Endothelial cell of umbilical vein (primary cell): Measurements from ENCODE around the gene CPNE8.

Source experiments
- EZH2 ChIP-seq: IDR thresholded peaks from 2 replicates; pipeline ENCODE4 v1.6.1; 2012; ENCODE audit warnings: borderline replicate concordance, low read depth, mild to moderate bottlenecking, moderate library complexity, low read length, inconsistent platforms; ENCODE audit not compliant: severe bottlenecking
- POLR2AphosphoS5 ChIP-seq: IDR thresholded peaks from 2 replicates; pipeline ENCODE4 v1.6.1; 2012; ENCODE audit warnings: low read depth, mild to moderate bottlenecking, control low read depth, low read length, moderate library complexity; ENCODE audit not compliant: insufficient read depth
- TF ChIP-seq, protein P1 (sequence below), 2 donors: IDR thresholded peaks; 1 replicate in 1 of 2; 2 replicates in 1 of 2; pipeline ENCODE4 v1.5.1; 2011; ENCODE audit warnings: low read length in 2 of 2, mild to moderate bottlenecking in 2 of 2, moderate library complexity in 2 of 2, control low read depth in 1 of 2, inconsistent platforms in 1 of 2, low read depth in 1 of 2; ENCODE audit not compliant: insufficient read depth in 1 of 2; ENCODE audit errors: extremely low read depth in 1 of 2

DNA sequence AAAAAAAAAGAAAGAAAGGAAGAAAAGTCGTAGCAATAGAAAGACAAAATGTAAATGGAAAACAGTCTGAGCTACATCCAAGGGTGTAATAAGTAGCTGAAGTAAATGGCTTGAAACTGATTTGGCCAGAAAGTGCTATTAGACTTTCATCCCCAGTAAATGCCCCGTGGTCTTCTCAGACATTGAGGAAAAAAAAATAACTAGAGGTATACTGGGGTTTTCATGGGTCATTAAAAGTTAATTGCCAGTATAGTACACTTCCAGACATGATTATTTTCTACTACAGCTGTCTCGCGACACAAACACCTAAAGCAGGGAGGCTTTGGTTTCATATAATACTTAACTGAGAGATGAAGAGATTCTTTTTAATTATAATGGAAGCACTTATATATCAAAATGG, 271.9 kb downstream of the CPNE8 start:
- TF ChIP-seq, protein P1, sequence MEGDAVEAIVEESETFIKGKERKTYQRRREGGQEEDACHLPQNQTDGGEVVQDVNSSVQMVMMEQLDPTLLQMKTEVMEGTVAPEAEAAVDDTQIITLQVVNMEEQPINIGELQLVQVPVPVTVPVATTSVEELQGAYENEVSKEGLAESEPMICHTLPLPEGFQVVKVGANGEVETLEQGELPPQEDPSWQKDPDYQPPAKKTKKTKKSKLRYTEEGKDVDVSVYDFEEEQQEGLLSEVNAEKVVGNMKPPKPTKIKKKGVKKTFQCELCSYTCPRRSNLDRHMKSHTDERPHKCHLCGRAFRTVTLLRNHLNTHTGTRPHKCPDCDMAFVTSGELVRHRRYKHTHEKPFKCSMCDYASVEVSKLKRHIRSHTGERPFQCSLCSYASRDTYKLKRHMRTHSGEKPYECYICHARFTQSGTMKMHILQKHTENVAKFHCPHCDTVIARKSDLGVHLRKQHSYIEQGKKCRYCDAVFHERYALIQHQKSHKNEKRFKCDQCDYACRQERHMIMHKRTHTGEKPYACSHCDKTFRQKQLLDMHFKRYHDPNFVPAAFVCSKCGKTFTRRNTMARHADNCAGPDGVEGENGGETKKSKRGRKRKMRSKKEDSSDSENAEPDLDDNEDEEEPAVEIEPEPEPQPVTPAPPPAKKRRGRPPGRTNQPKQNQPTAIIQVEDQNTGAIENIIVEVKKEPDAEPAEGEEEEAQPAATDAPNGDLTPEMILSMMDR (IDR thresholded peaks at IDR 0.05; ENCODE audit: extremely low read depth in 1 of 2, insufficient read depth in 1 of 2, low read depth in 1 of 2, low read length in 2 of 2) = no peak
- TF ChIP-seq EZH2 (no peak), POLR2AphosphoS5 (no peak)
